Gastrocnemius medialis (tissue), 4 donors: Measurements from ENCODE around the gene BORCS6. TPM values are rescaled to one million over a fixed set of nuclear protein-coding genes. Genes with fewer than 3 reads are reported as not detected.
A peak's percentile ranks its signal among the peaks of the same experiment; 100 is the strongest.
"Not testable (repeated sequence)": the region's sequence is repeated elsewhere in the genome, so short reads cannot be mapped to it uniquely, and the experiment has no call there.

ENCODE experiments used
- ATAC-seq, 2 donors: fragments of 150-250 bp; one replicate each; pipeline ENCODE4 v1.9.1; 2016
- DNase-seq, 2 donors: peaks; one replicate each; pipeline ENCODE4 v3.0.0-alpha.2; 2019
- H3K27ac ChIP-seq, 4 donors: fragments of 200-600 bp; sonication (generic); 1 replicate in 1 of 4; 2 replicates in 3 of 4; pipeline ENCODE4 v1.5.1; 2016 to 2018; ENCODE audit warnings: mild to moderate bottlenecking in 2 of 4, moderate library complexity in 1 of 4
- H3K27me3 ChIP-seq, 3 donors: fragments of 200-600 bp; sonication (generic) in 2 of 3; 1 replicate in 1 of 3; 2 replicates in 2 of 3; pipeline versions ENCODE4 v1.5.1 to v1.6.0; 2016 to 2019; ENCODE audit warnings: mild to moderate bottlenecking in 1 of 3, moderate library complexity in 1 of 3
- H3K36me3 ChIP-seq, 2 donors: fragments of 200-600 bp; sonication (generic) in 1 of 2; one replicate each; pipeline ENCODE4 v1.5.1; 2017 to 2018
- H3K4me1 ChIP-seq, 2 donors: fragments of 200-600 bp; sonication (generic) in 1 of 2; one replicate each; pipeline ENCODE4 v1.5.1; 2016 to 2017; ENCODE audit warnings: mild to moderate bottlenecking in 2 of 2
- H3K4me3 ChIP-seq, 4 donors: fragments of 200-600 bp; sonication (generic) in 3 of 4; 1 replicate in 1 of 4; 2 replicates in 3 of 4; pipeline ENCODE4 v1.5.1; 2016 to 2019; ENCODE audit warnings: mild to moderate bottlenecking in 2 of 4
- H3K9me3 ChIP-seq, 3 donors: fragments of 200-600 bp; sonication (generic) in 2 of 3; 1 replicate in 1 of 3; 2 replicates in 2 of 3; pipeline ENCODE4 v1.5.1; 2016 to 2019
- CTCF ChIP-seq, 5 experiments: fragments of 450-650 bp in 3 of 5; fragments of 200-600 bp in 2 of 5; sonication (generic) in 2 of 5; IDR thresholded peaks in 4 of 5; conservative IDR thresholded peaks in 1 of 5; 1 replicate in 4 of 5; 2 replicates in 1 of 5; pipeline ENCODE4 v1.5.1; 2016 to 2019; ENCODE audit warnings: antibody characterized with exemption in 5 of 5, mild to moderate bottlenecking in 3 of 5, moderate library complexity in 3 of 5
- POLR2A ChIP-seq, 2 donors: fragments of 450-650 bp; IDR thresholded peaks; one replicate each; pipeline ENCODE4 v1.6.1; 2017; ENCODE audit warnings: antibody characterized with exemption in 2 of 2, mild to moderate bottlenecking in 2 of 2, moderate library complexity in 2 of 2
- in situ Hi-C, 4 donors: fragments of 200-750 bp; cut with MboI; loops; one replicate each; pipeline versions ENCODE4 v1.15.0 to v1.8.0; 2017; ENCODE audit warnings: low sequenced_read_pairs in 4 of 4
- intact Hi-C: fragments of 100-400 bp; cut with DNase I; formaldehyde crosslinking; loops from one replicate; pipeline ENCODE4 v1.15.1; 2023; ENCODE audit warnings: low total_unique reads
- total RNA-seq, 4 donors: library from RNA; depleted of rRNA; stranded (reverse); fragments of >200 nt; gene quantifications; one replicate each; pipeline versions ENCODE4 v1.1.0 to v1.2.3, GENCODE V29; 2016

BORCS6 gene
- total RNA-seq, 4 donors from 2014 or later = 16.2 to 34.5 (median 26.2) TPM

GRCh38 chr17:8173871-8174322 lies 16.1 kb downstream of the BORCS6 start:
- Histone ChIP-seq H3K4me1 (peaks cover 8 to 25% of the 10 kb centered on the region in 2 donors), H3K9me3 (no peaks in the 10 kb centered on the region), H3K4me3 (peak overlapping the region; percentile 29 to 54 (median 45)), H3K36me3 (no peaks in the 10 kb centered on the region), H3K27me3 (no peaks in the 10 kb centered on the region), H3K27ac (peak overlapping the region; percentile 77 to 91 (median 85))
- in situ Hi-C loops = loop anchor here in 1 of 4 donors (10.0 kb wide), 1 partner anchor 49 kb away; the partner anchor contains the start of gene HES7
- no peak for ATAC-seq
- TF ChIP-seq CTCF (IDR thresholded peaks at IDR 0.05 in 4 of 5, conservative IDR thresholded peaks at IDR 0.05 in 1 of 5) = no peak
- no peak for TF ChIP-seq POLR2A (IDR thresholded peaks at IDR 0.05)
- DNase-seq = no peak
- intact Hi-C loops = loop anchor here (1.0 kb wide), 2 partner anchors 10 to 12 kb away; no protein-coding TSS in a partner anchor

GRCh38 chr17:8173056-8173870 lies 16.7 kb downstream of the BORCS6 start:
- ATAC-seq = peak; percentile 95 to 96
- H3K9me3 ChIP-seq = no peaks in the 10 kb centered on the region
- H3K4me1 ChIP-seq = peaks cover 8 to 25% of the 10 kb centered on the region in 2 donors
- no peaks in the 10 kb centered on the region for H3K27me3 ChIP-seq
- in situ Hi-C loops (loop anchor here in 1 of 4 donors (10.0 kb wide), 1 partner anchor 48 kb away; the partner anchor contains the start of gene HES7), intact Hi-C loops (loop anchor here (1.0 kb wide), 2 partner anchors 9 to 13 kb away; no protein-coding TSS in a partner anchor)
- peak overlapping the region; percentile 77 to 91 (median 85) for H3K27ac ChIP-seq
- peak; percentile 99 to 100 for TF ChIP-seq POLR2A (IDR thresholded peaks at IDR 0.05)
- TF ChIP-seq CTCF (IDR thresholded peaks at IDR 0.05 in 4 of 5, conservative IDR thresholded peaks at IDR 0.05 in 1 of 5) = peak in 1 of 5 experiments; percentile 9
- H3K4me3 ChIP-seq = peak overlapping the region; percentile 29 to 54 (median 45)
- peak; percentile 74 to 85 for DNase-seq
- H3K36me3 ChIP-seq = no peaks in the 10 kb centered on the region

- H3K9me3 ChIP-seq, ATAC-seq, H3K27me3 ChIP-seq, intact Hi-C loops, H3K36me3 ChIP-seq, H3K4me1 ChIP-seq, H3K27ac ChIP-seq, H3K4me3 ChIP-seq, DNase-seq: not testable (repeated sequence)
- in situ Hi-C loops = loop anchor here in 1 of 4 donors (10.0 kb wide), 1 partner anchor 45 kb away; the partner anchor contains the start of gene HES7
These were observed 19.8 kb downstream of the BORCS6 start for GRCh38 chr17:8170186-8170585.

GRCh38 chr17:8167526-8167925 lies 22.5 kb downstream of the BORCS6 start:
- ATAC-seq = no peak

More at GRCh38 chr17:8167526-8167925, 22.5 kb downstream of the BORCS6 start:
- H3K27me3 ChIP-seq = no peaks in the 10 kb centered on the region
- in situ Hi-C loops (no loop called here), intact Hi-C loops (no loop called here)
- H3K4me3 ChIP-seq = no peak overlapping the region
- TF ChIP-seq POLR2A (IDR thresholded peaks at IDR 0.05) (no peak), CTCF (IDR thresholded peaks at IDR 0.05 in 4 of 5, conservative IDR thresholded peaks at IDR 0.05 in 1 of 5) (no peak)
- H3K27ac ChIP-seq = no peak overlapping the region
- no peaks in the 10 kb centered on the region for H3K36me3 ChIP-seq
- H3K4me1 ChIP-seq = peaks cover 19 to 23% of the 10 kb centered on the region in 2 donors
- no peaks in the 10 kb centered on the region for H3K9me3 ChIP-seq
- no peak for DNase-seq
